ENCODE results near the gene SFTPB. TPM values are rescaled to one million over a fixed set of nuclear protein-coding genes. Genes with fewer than 3 reads are reported as not detected.

The SFTPB gene
- polyA plus RNA-seq, 1 donor from 2014 or later, result not detected

DNA sequence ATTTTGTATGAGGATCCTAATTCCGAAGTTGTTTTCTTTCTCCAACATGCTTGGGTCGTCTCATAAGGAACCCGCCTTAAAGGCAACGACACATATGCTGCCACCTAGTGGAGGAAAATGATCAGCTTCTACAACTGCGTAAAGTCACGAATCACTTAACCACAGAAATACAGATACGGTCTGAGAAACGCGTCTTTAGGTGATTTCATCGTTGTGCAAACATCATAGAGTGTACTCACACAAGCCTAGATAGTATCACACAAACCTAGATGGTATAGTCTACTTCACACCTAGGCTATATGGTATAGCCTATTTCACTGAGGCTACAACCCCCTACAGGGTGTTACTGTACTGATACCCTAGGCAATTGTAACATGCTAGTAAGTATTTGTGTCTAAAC is 39.3 kb upstream of the SFTPB start:
- H3F3A ChIP-seq (ENCODE audit: insufficient read depth, low read length, poor library complexity, severe bottlenecking), result no peaks in the 10 kb centered on the region
- H2AFZ ChIP-seq (ENCODE audit: low read depth, low read length), result no peak overlapping the region
- H4K20me1 ChIP-seq (ENCODE audit: insufficient read depth), result no peaks in the 10 kb centered on the region
- H3K36me3 ChIP-seq (ENCODE audit: insufficient read depth, low read length), result no peaks in the 10 kb centered on the region
- H3K9me2 ChIP-seq (ENCODE audit: insufficient read depth, low read length), result no peaks in the 10 kb centered on the region
- no peak overlapping the region for H3K9ac ChIP-seq (ENCODE audit: low read length)
- TF ChIP-seq RAD21 (conservative IDR thresholded peaks at IDR 0.05), result peak; percentile 56
- TF ChIP-seq, protein P1, sequence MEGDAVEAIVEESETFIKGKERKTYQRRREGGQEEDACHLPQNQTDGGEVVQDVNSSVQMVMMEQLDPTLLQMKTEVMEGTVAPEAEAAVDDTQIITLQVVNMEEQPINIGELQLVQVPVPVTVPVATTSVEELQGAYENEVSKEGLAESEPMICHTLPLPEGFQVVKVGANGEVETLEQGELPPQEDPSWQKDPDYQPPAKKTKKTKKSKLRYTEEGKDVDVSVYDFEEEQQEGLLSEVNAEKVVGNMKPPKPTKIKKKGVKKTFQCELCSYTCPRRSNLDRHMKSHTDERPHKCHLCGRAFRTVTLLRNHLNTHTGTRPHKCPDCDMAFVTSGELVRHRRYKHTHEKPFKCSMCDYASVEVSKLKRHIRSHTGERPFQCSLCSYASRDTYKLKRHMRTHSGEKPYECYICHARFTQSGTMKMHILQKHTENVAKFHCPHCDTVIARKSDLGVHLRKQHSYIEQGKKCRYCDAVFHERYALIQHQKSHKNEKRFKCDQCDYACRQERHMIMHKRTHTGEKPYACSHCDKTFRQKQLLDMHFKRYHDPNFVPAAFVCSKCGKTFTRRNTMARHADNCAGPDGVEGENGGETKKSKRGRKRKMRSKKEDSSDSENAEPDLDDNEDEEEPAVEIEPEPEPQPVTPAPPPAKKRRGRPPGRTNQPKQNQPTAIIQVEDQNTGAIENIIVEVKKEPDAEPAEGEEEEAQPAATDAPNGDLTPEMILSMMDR (IDR thresholded peaks at IDR 0.05; ENCODE audit: poor library complexity, severe bottlenecking), result peak; percentile 81
- no peak for TF ChIP-seq POLR2AphosphoS5 (IDR thresholded peaks at IDR 0.05)
- TF ChIP-seq SMC3 (conservative IDR thresholded peaks at IDR 0.05; ENCODE audit: poor library complexity), result peak; percentile 68
- no peaks in the 10 kb centered on the region for H3K27me3 ChIP-seq (ENCODE audit: insufficient read depth, low read depth, low read length)
- H3K4me2 ChIP-seq (ENCODE audit: low read length), result no peak overlapping the region
- H3K4me3 ChIP-seq (ENCODE audit: low read length), result no peak overlapping the region
- H3K79me2 ChIP-seq (replicated peaks; ENCODE audit: insufficient read depth, low read length), result no peaks in the 10 kb centered on the region
- no peaks in the 10 kb centered on the region for H3K9me3 ChIP-seq (ENCODE audit: low read length)
- H3K27ac ChIP-seq (ENCODE audit: low read length), result no peak overlapping the region

DNA sequence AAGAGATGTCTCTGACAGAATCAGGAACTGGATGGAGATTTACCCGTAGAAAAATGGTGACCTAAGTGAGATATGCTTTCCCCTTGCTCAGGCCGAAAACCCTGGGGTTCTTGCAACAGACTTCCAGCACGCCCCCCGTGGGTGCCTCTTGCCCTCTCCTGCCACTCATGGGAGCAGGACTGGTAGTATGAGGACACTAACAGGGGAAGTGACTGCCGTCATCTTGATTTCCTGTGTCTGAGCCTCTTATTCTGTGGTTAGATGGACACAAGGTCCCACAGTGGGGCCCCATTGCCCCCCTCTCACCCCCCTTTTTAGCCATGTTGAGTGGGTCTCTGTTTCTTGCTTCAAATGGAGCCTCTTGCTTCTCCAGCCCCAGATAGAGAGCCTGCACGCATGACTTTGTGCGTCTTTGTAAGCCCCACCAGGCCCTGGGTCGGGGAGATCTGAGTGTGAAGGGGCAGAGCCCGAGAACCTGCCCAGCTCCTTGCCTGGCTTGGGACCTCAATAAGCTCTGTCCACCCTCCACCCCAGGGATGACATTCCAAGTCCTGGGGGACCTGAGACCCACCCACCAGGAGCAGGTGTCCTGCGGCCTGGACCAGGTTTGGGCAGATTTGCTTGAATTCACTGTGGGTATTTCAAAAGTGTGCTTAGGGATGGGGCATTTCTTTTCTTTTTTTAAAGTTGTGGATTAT is 38.7 kb upstream of the SFTPB start:
- Histone ChIP-seq H3K9me2 (ENCODE audit: insufficient read depth, low read length) (no peaks in the 10 kb centered on the region), H3K9ac (ENCODE audit: low read length) (no peak overlapping the region), H3K4me2 (ENCODE audit: low read length) (no peak overlapping the region), H3K4me3 (ENCODE audit: low read length) (no peak overlapping the region), H3F3A (ENCODE audit: insufficient read depth, low read length, poor library complexity, severe bottlenecking) (no peaks in the 10 kb centered on the region), H3K27me3 (ENCODE audit: insufficient read depth, low read depth, low read length) (no peaks in the 10 kb centered on the region), H4K20me1 (ENCODE audit: insufficient read depth) (no peaks in the 10 kb centered on the region), H3K27ac (ENCODE audit: low read length) (no peak overlapping the region), H2AFZ (ENCODE audit: low read depth, low read length) (no peak overlapping the region), H3K9me3 (ENCODE audit: low read length) (no peaks in the 10 kb centered on the region), H3K36me3 (ENCODE audit: insufficient read depth, low read length) (no peaks in the 10 kb centered on the region), H3K79me2 (replicated peaks; ENCODE audit: insufficient read depth, low read length) (no peaks in the 10 kb centered on the region)
- TF ChIP-seq POLR2AphosphoS5 (IDR thresholded peaks at IDR 0.05) (no peak), MXI1 (conservative IDR thresholded peaks at IDR 0.05; ENCODE audit: poor library complexity, severe bottlenecking) (no peak), EP300 (conservative IDR thresholded peaks at IDR 0.05; ENCODE audit: poor library complexity, severe bottlenecking) (no peak), RAD21 (conservative IDR thresholded peaks at IDR 0.05) (no peak), SMC3 (conservative IDR thresholded peaks at IDR 0.05; ENCODE audit: poor library complexity) (no peak), TAF1 (IDR thresholded peaks at IDR 0.05; ENCODE audit: low read depth) (no peak), EZH2 (IDR thresholded peaks at IDR 0.05; ENCODE audit: borderline replicate concordance, insufficient read depth, low read length, poor library complexity, severe bottlenecking) (no peak)
- TF ChIP-seq, protein P1 (IDR thresholded peaks at IDR 0.05; ENCODE audit: poor library complexity, severe bottlenecking), result no peak
- TF ChIP-seq, protein P2, sequence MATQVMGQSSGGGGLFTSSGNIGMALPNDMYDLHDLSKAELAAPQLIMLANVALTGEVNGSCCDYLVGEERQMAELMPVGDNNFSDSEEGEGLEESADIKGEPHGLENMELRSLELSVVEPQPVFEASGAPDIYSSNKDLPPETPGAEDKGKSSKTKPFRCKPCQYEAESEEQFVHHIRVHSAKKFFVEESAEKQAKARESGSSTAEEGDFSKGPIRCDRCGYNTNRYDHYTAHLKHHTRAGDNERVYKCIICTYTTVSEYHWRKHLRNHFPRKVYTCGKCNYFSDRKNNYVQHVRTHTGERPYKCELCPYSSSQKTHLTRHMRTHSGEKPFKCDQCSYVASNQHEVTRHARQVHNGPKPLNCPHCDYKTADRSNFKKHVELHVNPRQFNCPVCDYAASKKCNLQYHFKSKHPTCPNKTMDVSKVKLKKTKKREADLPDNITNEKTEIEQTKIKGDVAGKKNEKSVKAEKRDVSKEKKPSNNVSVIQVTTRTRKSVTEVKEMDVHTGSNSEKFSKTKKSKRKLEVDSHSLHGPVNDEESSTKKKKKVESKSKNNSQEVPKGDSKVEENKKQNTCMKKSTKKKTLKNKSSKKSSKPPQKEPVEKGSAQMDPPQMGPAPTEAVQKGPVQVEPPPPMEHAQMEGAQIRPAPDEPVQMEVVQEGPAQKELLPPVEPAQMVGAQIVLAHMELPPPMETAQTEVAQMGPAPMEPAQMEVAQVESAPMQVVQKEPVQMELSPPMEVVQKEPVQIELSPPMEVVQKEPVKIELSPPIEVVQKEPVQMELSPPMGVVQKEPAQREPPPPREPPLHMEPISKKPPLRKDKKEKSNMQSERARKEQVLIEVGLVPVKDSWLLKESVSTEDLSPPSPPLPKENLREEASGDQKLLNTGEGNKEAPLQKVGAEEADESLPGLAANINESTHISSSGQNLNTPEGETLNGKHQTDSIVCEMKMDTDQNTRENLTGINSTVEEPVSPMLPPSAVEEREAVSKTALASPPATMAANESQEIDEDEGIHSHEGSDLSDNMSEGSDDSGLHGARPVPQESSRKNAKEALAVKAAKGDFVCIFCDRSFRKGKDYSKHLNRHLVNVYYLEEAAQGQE (IDR thresholded peaks at IDR 0.05; ENCODE audit: borderline replicate concordance), result no peak
